AG04450 (cell line): ENCODE results near the gene PNMA8C. TPM values are rescaled to one million over a fixed set of nuclear protein-coding genes. Genes with fewer than 3 reads are reported as not detected.
A peak's percentile ranks its signal among the peaks of the same experiment; 100 is the strongest.

Experiments used
- CTCF ChIA-PET: fragments of 300-600, 350-600 bp; formaldehyde crosslinking; extraction: SDS; loops from one replicate; lab custom pipeline; 2022; ENCODE audit warnings: antibody characterized with exemption, inconsistent platforms; lab: Charles Lee
- POLR2A ChIA-PET: fragments of 350-600 bp; formaldehyde crosslinking; extraction: SDS; loops from one replicate; lab custom pipeline; 2021; ENCODE audit warnings: antibody characterized with exemption, inconsistent platforms; lab: Yijun Ruan, JAX
- DNase-seq: peaks from one replicate; pipeline ENCODE4 v3.0.0-alpha.2; 2011; ENCODE audit warnings: low read depth, low spot score
- H3K27ac ChIP-seq: one replicate; pipeline ENCODE4 v1.5.1; 2012; ENCODE audit warnings: low read depth, low read length, control low read depth
- H3K27me3 ChIP-seq: one replicate; pipeline ENCODE4 v1.6.0; 2012; ENCODE audit warnings: low read length; ENCODE audit not compliant: control insufficient read depth, insufficient read depth
- H3K4me3 ChIP-seq: 2 replicates; pipeline ENCODE4 v1.5.1; 2011; ENCODE audit warnings: mild to moderate bottlenecking, low read depth, low read length, control low read depth
- H3K9me3 ChIP-seq: 2 replicates; pipeline ENCODE4 v1.5.1; 2012; ENCODE audit warnings: low read length; ENCODE audit not compliant: control insufficient read depth, insufficient read depth
- polyA plus RNA-seq: library from polyadenylated mRNA; depleted of rRNA; stranded (reverse); fragments of >200 nt; gene quantifications from 2 replicates; pipeline ENCODE4 v1.2.3, GENCODE V29; 2011
- TF ChIP-seq, protein P1 (sequence below): IDR thresholded peaks from 2 replicates; pipeline ENCODE4 v1.5.1; 2011; ENCODE audit warnings: low read depth, low read length, control low read depth, inconsistent platforms

Gene PNMA8C
- polyA plus RNA-seq, 1 experiment, result 0.21 TPM

DNA sequence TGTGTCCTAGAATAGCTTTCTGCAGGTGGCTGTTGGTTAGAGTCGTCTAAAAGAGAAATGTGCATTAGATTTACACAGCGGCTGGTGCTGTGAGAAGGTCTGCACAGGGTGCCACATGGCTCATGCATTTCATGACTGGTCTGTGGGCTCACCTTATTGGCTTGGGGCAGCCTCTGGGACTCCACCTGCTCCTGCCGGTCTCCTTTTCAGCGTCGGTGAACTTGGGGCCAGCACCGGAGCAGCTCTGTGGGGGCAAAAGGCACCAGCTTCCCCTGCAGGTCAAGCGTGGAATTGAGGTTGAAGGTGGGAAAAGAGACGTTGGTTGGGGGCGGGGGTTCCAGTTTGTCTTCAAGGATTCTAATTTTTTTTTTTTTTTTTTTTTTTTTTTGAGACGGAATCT, 3.1 kb upstream of the PNMA8C start:
- CTCF ChIA-PET, result interaction anchor here (0.5 to 0.7 kb wide), 3 partner anchors 22 to 76 kb away, joined by 3 to 9 read pairs (median 4); no protein-coding TSS in a partner anchor
- no peak overlapping the region for H3K27ac ChIP-seq
- no peaks in the 10 kb centered on the region; the same call in 1 of the 2 replicates for H3K9me3 ChIP-seq
- no peak for DNase-seq
- no peak overlapping the region for H3K4me3 ChIP-seq
- no peaks in the 10 kb centered on the region for H3K27me3 ChIP-seq
- TF ChIP-seq, protein P1, sequence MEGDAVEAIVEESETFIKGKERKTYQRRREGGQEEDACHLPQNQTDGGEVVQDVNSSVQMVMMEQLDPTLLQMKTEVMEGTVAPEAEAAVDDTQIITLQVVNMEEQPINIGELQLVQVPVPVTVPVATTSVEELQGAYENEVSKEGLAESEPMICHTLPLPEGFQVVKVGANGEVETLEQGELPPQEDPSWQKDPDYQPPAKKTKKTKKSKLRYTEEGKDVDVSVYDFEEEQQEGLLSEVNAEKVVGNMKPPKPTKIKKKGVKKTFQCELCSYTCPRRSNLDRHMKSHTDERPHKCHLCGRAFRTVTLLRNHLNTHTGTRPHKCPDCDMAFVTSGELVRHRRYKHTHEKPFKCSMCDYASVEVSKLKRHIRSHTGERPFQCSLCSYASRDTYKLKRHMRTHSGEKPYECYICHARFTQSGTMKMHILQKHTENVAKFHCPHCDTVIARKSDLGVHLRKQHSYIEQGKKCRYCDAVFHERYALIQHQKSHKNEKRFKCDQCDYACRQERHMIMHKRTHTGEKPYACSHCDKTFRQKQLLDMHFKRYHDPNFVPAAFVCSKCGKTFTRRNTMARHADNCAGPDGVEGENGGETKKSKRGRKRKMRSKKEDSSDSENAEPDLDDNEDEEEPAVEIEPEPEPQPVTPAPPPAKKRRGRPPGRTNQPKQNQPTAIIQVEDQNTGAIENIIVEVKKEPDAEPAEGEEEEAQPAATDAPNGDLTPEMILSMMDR, result 0 out of 2 replicates have a peak, but pooled peaks have one; percentile 12
- POLR2A ChIA-PET, result no interaction called here

DNA sequence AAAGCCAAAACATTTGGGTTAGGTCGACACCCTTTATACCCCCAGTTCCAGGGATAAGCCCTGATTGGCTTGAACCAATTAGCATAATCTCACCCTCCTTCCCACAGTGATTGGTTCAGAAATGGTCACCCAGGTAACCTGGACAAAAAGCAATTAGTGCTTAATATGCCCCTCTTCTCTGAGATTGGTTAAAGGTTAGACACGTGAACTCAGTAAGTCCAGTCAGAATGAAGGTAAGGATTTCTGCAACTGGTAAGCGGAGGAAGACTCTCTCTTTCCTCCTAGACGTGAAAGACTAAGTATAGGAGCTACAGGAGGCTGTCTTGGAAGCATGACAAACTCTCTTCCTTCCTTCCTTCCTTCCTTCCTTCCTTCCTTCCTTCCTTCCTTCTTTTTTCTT, 1.3 kb upstream of the PNMA8C start:
- TF ChIP-seq, protein P1, result no peak
- no peaks in the 10 kb centered on the region for H3K27me3 ChIP-seq
- CTCF ChIA-PET, result no interaction called here
- H3K4me3 ChIP-seq, result no peak overlapping the region
- H3K27ac ChIP-seq, result no peak overlapping the region
- no peaks in the 10 kb centered on the region; the same call in 1 of the 2 replicates for H3K9me3 ChIP-seq
- no peak for DNase-seq
- POLR2A ChIA-PET, result no interaction called here

DNA sequence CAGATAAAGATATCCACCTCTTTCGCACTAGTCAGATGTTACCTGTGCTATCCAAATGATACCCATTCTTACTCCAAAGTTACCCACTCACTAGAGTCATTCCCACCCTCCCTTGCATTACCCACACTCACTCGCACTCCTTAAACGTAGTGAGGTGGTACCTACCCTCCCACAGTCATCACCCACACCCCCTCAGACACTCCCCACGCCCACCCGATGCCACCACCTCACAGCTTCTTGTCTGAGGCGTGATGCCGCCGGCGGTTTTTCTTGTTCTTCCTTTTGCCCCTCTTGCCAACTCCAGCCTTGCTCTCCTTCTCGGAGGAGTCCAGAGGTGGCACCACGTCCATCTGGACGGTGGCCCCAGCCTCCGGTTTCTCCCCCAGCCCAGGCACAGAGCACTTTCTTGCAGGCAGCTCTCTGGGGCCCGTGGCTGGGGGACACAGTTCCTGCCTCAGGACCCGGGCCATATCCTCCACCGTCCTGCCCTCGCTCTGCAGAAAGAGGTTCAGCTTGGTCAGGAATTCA, 1.2 kb downstream of the PNMA8C start:
- Histone ChIP-seq H3K4me3 (no peak overlapping the region), H3K9me3 (no peaks in the 10 kb centered on the region; the same call in 1 of the 2 replicates), H3K27me3 (no peaks in the 10 kb centered on the region), H3K27ac (no peak overlapping the region)
- DNase-seq, result no peak
- ChIA-PET CTCF (interaction anchor here (0.5 to 0.6 kb wide), 2 partner anchors 16 to 22 kb away, joined by 4 to 5 read pairs; no protein-coding TSS in a partner anchor), POLR2A (interaction anchor here (0.6 kb wide), 1 partner anchor 519 kb away, joined by 3 read pairs; no protein-coding TSS in a partner anchor)
- TF ChIP-seq, protein P1, result no peak

DNA sequence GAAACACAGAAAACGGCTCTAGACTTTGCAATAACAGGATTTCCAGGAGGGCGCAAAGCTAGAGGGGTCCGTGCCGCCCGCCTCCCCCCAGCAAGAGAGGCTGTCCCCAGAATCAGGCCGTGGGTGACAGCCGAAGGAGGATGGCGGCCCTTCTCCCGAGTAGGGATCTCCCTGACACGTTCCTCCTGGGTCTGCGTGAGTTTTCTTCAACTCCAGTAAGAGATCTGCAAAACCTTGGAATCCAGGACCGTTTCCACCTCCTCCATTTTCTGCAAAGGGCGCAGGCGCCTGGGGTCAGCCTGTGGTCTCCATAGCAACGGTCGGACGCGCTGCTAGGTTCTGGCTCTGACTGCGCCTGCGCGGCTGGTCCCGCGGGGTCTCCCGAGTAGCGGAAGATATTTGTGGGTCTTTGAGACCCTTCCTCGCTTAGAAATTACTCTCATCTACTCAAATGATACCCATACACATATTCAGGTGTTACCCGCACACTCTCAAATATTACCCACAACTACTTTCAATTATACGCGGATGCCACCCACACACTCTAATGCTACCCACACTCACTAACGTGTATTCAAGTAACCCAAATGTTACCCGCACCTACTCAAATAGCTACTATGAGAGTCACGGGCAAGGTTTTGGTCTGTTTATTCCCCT, 2.1 kb downstream of the PNMA8C start:
- POLR2A ChIA-PET, result no interaction called here
- H3K27ac ChIP-seq, result no peak overlapping the region
- no peaks in the 10 kb centered on the region for H3K27me3 ChIP-seq
- TF ChIP-seq, protein P1, result no peak
- peak; percentile 61 for DNase-seq
- CTCF ChIA-PET, result interaction anchor here (0.5 to 1.4 kb wide), 2 partner anchors 16 to 24 kb away, joined by 5 read pairs; no protein-coding TSS in a partner anchor
- peak overlapping the region; percentile 64 for H3K4me3 ChIP-seq
- H3K9me3 ChIP-seq, result no peaks in the 10 kb centered on the region; the same call in 1 of the 2 replicates

DNA sequence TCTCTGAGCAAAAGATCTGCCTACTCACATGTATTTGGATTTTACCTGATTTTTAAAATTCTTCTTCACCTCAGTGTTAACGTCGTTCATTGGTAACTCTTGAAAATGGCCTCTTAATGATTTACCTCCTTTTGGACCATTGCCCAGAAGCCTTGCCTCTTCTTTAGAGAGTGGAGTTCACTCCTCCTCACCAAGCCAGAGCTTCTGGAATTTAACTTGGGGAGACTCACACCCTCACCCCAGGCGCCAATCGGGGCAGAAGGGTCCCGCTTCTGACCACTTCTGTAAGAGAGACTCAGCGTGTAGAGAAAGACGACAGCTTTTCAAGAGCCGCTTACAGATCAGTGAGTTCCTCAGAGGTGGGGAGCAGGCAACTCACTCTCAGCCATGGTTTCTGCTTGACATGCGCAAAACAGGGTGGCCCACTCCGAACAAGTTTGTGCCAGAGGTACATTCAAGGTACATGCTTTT, 2.7 kb downstream of the PNMA8C start:
- no peak for DNase-seq
- ChIA-PET CTCF (interaction anchor here (0.7 to 2.2 kb wide), 3 partner anchors 22 to 30 kb away, joined by 3 to 7 read pairs (median 5); no protein-coding TSS in a partner anchor), POLR2A (no interaction called here)
- Histone ChIP-seq H3K27ac (no peak overlapping the region), H3K4me3 (peak overlapping the region; percentile 64), H3K9me3 (no peaks in the 10 kb centered on the region; the same call in 1 of the 2 replicates), H3K27me3 (no peaks in the 10 kb centered on the region)
- TF ChIP-seq, protein P1, result no peak
